NCI-H748 treated with DMSO at 0.1 percent for 48 hours (cell line): ENCODE data around the gene RNF41.
"Not testable (repeated sequence)": the region's sequence is repeated elsewhere in the genome, so short reads cannot be mapped to it uniquely, and the experiment has no call there.

Experiments used
- DNase-seq: peaks from one replicate; lab custom pipeline; 2025; lab: John Stamatoyannopoulos, UW

The RNF41 gene

DNA sequence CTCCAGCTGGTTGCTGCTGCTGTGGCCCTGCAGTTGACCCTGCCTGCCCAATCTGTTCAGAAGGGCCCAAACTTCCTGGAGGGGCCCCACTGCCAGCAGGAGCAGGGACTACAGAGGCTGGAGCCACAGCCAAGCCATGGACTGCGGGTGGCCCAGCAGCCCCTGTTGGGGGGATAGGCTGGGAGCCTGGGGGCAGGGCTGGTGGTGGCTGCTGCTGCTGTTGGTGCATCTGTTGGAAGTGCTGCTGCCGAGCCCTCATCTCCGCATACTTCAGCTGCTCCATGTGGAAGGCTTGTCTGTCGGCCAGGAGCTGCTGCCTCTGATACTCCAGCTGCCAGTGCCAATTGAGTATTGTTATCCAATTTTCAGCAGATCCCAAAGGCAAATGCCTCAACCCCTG lies 56.4 kb downstream of the RNF41 start:
- DNase-seq: no peak

DNA sequence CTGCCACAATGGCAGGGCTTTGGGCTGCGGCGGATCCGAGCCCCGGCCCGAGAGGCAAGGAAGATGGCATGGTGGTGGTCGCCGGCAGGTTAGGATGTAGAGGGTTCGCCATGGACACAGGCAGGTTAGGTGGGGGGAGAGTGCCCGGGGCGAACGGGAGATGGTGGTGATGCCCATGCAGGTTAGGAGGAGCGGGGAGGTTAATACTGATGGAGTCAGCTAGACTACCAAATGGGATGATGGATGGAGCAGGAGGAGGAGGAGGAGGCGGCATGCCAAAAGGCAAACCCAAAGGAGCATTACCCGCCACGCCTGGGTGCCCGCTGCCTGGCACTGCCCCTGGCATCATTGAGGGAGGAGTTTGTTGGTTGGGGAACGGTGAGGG lies 57.4 kb downstream of the RNF41 start:
- DNase-seq: no peak

DNA sequence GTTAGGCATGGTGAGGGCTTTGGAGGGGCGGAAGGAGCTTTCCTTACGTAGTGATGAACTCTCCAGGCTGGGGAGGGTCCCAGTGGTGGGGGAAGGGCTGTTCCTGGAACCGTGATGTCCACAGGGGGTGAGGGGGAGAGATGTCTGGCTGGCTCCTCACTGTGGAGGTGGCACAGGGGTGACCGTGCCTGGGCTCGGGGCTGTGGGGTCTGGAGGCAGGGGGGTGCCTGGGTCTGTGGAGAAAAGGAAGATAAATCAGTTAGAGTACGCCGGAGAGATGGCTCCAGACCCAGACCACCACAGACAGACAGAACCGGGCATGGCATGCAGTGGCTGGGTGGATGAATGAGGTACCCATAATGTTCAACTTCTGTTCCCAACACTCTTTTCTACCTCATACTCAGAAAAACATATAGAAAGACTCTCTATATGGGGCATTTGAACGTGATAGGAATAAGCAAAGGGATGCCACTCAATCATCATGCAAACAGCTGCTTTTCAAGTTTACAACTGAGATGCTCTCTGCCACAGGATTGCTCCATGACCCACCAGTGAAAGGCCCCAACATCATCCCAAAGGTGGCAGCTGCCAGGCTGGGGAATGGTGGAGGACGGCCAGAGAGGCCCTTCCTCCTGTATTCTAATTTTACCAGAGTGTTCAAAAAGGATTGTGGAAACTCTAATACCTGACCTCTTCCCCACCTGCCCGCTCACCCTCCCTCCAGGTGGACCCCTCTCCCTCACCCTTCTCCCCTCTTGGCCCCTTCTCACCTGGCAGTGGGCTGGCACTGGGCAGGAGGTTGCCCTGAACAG lies 58.0 kb downstream of the RNF41 start:
- no peak for DNase-seq

DNA sequence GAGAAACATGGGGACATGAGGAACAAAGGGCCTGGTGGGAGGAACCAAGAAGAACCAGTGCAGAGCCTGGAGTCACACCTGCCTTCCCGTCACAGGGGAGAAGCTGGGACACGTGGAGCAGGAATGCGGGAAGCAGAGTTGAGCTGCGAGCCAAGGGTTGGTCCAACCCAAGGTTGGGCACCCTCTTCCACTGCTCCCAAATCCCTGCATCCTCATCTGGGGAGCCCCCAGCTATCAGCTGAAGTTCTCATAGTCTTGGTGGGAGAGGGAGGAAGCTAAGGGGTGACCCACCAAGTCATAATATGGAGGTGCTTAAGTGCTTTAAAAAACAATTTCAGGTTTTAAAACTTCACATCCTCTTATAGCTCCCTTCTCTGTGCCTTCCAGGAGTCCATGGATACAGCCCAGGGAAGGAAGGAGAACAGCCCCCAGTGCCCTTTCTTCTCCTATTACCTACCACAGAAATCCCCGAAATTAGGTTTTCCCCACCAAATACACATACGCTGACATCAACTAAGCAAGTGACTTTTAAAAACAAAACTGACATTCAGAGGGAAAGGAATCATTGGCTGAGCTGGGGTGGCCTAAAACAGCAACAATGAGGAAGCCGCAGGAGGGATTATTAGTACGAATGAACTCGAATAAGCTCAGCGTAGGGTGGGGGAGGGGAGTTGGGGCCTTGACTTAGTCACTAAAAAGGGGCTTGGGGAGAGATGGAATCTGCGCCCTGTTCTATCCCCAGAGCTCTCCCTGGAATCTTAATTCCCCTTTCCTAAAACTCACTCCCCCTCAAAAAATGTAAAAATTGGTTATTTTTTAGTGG lies 59.0 kb downstream of the RNF41 start:
- no peak for DNase-seq

DNA sequence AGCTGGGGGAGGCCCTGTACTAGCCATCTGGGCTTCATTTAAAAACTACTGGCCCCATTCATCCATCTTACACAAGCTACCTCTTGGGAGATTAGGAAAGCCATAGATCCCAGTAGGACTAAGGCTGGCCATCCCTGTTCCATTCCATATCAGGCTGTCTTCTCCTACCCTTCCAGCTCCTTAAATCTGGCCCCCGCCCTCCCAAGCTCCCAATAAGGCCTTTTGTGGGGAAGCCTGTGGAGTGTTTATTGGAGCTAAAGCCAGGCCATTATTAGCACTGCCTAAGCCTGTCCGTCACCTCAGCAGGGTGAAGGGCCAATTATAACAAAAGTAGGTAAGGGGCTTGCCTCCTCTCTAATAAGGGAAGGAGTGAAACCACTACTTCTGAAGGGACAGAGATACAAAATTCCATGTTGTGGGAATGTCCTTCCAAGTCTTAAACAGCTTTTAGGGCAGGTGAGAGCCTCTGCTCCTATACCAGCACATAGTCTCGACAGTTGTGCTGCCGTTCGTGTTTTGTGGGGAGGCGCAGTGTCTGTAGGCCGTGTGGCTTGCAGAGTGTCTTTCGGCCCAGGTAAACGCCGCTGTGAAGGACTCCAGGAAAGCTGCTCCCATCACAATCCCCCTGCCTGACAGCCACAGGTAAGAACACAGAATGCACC lies 59.9 kb downstream of the RNF41 start:
- DNase-seq: no peak

DNA sequence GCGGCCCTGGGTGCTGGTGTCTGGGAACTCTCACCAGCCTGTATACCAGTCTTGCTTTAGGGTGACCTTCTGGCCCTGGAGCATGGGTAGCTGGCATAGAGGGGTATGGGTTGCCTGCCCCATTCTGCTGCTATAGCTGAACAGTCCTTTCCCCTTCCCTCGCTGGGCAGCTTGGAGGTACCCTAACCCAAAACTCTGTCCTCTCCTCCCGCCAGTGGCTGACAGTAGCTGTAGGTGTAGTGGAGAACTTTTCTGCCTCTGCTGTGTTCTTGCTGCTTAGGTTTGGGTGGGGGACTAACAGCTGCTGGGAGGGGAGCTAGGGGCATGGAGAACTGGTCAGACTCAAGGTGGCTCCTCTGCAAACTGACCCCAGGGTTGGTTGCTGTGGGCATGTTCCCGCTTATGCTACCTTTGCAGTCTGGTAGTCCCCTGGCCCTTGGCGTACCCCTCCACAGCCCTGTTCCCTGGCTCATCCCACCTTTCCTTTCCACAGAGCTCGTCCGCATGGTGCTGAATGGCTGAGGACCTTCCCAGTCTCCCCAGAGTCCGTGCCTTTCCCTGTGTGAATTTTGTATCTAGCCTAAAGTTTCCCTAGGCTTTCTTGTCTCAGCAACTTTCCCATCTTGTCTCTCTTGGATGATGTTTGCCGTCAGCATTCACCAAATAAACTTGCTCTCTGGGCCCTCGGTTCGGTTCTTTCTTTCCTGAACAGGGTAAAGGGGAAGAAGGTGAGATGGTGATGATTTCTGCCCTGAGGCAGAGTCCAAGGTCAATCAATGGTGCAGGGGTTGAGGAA lies 60.6 kb downstream of the RNF41 start:
- DNase-seq: no peak

DNA sequence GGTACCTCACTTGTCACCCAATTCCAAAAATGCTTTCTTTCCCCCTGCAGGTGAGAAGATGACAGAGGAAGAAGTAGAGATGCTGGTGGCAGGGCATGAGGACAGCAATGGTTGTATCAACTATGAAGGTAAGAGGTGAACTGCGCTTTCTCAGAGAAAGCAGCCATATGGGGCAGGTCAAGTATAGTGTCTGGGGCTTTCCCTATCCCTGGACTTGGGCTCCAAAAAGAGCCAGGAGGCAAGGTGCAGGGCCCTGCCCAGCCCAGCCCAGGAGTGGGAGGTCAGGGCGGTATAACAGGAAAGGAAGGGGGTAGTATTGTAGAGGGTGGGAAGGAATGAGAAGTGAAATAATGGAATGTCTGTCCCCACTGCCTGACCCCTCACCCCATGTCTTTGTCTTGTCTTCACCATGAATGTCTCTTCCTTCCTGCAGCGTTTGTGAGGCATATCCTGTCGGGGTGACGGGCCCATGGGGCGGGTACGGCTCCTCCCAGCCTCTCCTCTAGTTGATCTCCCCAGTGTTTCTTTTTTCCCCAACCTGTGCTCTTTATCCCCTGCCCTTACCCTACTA lies 61.4 kb downstream of the RNF41 start:
- DNase-seq: no peak

DNA sequence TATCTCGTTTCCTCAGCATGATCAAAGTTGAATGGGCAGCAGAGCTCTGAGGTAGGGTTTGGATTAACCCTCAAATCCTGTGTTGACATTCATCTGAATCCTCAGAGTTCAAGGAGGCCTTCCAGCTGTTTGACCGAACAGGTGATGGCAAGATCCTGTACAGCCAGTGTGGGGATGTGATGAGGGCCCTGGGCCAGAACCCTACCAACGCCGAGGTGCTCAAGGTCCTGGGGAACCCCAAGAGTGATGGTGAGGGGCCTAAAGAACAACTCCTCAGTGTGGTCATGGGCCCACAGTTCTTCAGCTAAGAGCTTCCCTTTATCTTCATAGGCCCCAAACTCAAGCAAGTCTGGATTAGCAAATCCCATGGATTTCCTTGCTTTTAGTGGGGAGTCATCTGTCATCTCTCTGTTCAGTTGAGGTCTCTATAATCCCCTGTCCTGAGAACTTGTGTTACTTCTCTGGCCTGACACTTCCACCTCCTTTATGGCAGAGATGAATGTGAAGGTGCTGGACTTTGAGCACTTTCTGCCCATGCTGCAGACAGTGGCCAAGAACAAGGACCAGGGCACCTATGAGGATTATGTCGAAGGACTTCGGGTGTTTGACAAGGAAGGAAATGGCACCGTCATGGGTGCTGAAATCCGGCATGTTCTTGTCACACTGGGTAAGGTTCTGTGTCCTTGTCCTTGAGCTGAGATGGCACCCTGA lies 62.1 kb downstream of the RNF41 start:
- DNase-seq: no peak

DNA sequence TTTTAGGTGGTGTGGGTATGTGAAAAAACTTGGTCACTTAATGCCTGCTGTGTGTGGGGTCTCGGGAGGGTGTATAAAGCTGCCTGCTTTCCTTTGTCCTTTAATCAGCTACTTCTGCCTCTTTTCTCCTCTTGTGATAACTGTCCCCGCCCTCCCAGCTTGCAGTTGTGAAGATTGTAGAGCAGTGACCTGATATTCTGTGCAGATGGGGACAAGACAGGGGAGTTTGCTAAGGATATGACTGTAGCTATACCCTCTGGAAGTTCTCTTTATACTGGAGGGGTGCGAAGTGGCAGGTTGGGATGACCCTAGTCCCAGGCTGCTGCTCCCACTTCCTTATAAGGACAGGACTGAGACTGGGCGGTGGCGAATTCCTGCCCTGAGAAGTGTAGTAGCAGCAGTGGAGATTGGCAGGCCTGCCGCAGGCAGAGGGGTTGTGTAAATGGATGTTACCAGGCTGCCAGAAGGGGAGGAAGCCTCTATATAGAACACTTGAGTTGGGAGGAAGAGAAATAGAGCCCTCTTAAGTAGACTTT lies 62.7 kb downstream of the RNF41 start:
- peak; percentile 17 for DNase-seq

DNA sequence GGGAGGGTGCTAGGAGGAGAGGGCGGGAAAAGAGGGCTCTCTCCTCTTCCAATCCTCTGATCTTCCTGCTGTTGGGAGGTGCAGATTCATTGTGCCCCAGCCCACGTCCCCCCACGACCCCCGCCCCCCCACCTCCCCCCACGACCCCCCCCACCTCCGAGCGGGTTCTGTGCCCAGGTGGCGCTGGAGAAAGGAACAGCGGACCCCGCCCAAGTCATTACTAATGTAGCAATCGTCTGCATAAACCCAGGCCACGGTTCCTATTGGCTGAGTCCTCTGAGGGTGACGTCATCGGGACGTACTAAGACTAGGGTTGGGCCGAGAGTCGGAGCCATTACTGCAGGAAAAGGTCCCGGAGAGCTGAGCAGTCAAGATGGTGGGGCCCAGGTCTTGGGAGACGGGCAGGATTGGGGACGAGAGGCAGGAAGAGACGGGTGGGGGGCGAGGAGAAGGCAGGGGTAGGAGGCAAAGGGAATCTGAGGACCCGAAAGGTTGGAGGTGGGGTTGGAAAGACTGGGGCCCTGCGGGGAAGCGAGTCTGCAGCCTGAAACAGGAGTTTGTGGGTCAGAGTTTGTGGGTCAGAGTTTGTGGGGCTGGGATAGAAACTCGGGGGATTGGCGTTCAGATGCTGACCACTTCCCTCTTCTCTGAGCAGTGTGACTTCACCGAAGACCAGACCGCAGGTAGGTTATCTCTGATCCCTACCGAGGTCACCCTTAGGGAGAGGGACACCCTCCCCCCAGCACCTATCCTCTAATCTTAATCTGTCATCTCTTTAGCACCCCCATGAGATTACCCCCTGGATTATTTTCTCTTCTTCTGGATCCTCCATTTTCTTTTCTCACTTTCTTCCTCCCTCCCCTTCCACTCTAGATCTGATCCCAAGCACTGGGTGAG lies 63.4 kb downstream of the RNF41 start, which contains the start of gene MYL6:
Gene MYL6 (plus strand): TSS at position 331 of the 897 bp plus-strand sequence. CDS start 43 bp downstream, at position 374.
- peak; percentile 96 for DNase-seq

DNA sequence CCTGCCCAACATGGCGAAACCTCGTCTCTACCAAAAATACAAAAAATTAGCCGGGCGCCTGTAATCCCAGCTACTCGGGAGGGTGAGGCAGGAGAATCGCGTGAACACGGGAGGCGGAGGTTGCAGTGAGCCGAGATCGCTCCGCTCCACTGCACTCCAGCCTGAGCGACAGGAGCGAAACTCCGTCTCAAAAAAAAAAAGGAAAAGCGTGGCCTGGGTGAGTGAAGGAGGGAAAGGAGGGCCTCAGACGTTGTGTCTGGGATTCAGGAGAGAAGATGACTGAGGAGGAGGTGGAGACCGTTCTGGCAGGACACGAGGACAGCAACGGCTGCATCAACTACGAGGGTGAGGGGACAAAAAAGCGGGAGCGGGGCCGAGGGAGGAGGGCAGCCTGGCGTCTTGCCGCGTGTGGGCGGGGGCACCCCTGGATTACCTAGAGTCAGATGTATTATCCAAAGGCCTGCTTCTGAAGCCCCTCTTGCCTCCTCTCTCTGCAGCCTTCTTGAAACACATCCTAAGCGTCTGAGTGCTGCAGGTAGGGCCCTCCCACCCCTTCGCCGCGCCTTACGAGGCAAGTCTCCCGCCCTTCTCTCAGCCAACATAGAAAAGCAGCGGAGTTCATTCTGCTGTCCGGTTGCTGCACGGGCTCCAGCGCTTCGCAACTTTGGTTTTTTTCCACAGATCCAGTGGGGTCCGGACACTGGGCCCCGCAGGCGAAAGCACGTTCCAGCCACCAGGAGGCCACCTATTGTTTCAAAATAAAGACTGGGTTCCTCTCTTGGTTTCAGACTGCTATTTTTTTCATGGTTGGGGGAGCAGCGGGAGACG lies 64.3 kb downstream of the RNF41 start:
- peak; percentile 83 for DNase-seq

DNA sequence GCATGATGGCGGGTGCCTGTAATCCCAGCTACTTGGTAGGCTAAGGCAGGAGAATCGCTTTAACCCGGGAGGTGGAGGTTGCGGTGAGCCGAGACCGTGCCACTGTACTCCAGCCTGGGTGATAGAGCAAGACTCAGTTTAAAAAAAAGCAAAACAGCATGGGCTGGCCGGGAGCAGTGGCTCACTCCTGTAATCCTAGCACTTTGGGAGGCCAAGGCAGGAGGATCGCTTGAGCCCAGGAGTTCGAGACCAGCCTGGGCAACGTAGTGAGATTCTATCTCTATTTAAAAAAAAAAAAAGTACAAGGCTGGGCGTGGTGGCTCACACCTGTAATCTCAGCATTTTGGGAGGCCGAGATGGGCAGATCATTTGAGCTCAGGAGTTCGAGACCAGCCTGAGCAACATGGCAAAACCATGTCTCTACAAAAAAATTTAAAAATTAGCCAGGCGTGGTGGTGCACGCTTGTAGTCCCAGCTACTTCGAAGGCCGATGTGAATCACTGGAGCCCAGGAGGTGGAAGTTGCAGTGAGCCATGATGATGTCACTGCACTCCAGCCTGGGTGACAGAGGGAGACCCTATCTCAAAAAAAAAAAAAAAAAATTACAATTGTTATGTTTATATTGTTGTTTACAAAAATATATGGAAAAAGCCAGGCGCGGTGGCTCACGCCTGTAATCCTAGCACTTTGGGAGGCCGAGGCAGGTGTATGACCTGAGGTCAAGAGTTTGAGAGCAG lies 65.1 kb downstream of the RNF41 start:
- DNase-seq: not testable (repeated sequence)

DNA sequence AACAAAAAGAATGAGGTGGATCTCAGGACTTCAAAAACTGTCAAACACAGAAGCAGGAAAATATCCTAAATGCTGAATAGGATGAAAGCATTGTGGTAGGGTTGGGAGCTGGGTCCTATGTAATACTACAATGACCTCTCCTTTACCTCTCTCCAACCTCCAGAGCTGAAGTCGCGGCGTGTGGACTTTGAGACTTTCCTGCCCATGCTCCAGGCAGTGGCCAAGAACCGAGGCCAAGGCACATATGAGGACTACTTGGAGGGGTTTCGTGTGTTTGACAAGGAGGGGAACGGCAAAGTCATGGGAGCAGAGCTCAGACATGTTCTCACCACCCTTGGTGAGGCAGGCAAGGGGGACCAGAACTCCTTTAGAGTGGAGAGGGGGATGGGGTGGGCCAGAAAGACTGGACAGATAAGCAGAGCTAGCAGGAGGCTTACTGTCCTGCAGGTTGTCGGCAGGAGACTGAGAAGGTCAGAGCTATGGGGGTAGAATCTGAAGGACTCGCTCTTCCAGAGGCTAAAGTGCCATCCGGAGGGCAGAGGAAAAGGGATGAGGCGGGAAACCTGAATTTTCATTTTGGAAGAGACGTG lies 66.4 kb downstream of the RNF41 start:
- DNase-seq: no peak

DNA sequence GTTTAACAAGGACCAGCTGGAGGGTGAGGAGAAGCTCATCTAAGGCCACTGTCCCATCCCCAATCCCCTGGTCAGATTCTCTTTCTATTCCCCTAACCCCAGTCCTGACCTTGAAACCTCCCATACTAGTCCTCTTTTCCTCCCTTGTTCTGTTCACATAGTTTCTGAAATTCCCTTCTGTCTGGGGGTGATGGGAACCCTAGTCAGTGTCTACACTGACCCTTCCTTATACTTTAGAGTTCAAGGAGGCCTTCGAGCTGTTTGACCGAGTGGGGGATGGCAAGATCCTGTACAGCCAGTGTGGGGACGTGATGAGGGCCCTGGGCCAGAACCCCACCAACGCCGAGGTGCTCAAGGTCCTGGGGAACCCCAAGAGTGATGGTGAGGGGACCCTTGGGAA lies 66.9 kb downstream of the RNF41 start:
- DNase-seq: no peak

DNA sequence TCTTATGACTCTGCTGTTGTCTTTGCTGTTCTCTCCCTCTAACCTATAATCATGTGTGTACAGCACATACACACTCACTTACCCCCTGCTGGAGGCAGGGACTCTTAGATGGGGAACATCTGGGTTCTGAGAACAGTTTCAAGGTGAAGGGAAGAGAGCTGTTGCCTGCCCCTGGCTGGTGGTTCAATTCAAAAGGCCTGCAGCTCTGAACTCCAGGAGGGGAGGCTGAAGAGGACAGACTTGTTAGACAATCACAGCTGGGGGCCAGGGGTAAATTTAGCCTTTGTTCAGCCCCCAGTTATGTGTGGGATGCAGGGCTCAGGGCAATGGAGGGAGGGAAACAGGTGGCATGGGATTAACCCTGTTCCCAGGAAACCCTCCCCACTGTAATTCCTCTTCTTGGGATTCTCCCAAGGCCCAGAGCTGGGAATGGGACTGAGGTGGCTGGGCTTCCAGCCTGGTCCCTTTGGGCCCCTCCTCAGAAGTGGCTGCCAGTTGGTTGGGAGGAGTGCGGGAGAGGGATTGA lies 67.4 kb downstream of the RNF41 start:
- no peak for DNase-seq

DNA sequence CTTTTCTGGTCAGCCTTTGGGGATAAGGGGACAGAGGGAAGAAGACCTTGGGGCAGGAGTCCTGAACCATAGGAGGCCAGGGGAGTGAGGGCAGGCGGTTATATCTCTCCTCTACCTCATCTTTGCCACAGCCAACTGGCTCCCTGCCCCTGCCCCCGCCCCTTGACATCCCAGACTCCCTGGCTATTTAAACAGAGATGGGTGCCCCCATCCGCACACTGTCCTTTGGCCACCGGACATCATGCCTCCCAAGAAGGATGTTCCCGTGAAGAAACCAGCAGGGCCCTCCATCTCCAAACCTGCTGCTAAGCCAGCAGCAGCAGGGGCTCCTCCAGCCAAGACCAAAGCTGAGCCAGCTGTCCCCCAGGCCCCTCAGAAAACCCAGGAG lies 68.0 kb downstream of the RNF41 start:
- DNase-seq: no peak
